Breast epithelium (tissue), 4 donors: ENCODE measurements around the gene NRDE2. TPM values are rescaled to one million over a fixed set of nuclear protein-coding genes. Genes with fewer than 3 reads are reported as not detected.

ENCODE experiments used
- DNase-seq, 2 donors: peaks; one replicate each; pipeline ENCODE4 v3.0.0-alpha.2; 2019; ENCODE audit warnings: low spot score in 2 of 2
- H3K27ac ChIP-seq, 2 donors: fragments of 200-600 bp; sonication (generic) in 1 of 2; one replicate each; pipeline ENCODE4 v1.5.1; 2016 to 2019; ENCODE audit warnings: mild to moderate bottlenecking in 1 of 2
- H3K27me3 ChIP-seq, 2 donors: fragments of 200-600 bp; sonication (generic) in 1 of 2; one replicate each; pipeline versions ENCODE4 v1.5.1 to v1.6.0; 2017 to 2019; ENCODE audit warnings: control low read depth in 1 of 2, mild to moderate bottlenecking in 1 of 2
- H3K36me3 ChIP-seq: fragments of 200-600 bp; one replicate; pipeline ENCODE4 v1.5.1; 2019
- H3K4me1 ChIP-seq, 2 donors: fragments of 200-600 bp; sonication (generic); one replicate each; pipeline ENCODE4 v1.5.1; 2016 to 2019; ENCODE audit warnings: control low read depth in 1 of 2
- H3K4me3 ChIP-seq, 3 donors: fragments of 200-600 bp; sonication (generic); 1 replicate in 2 of 3; 2 replicates in 1 of 3; pipeline ENCODE4 v1.5.1; 2016 to 2019; ENCODE audit warnings: mild to moderate bottlenecking in 3 of 3, moderate library complexity in 2 of 3
- H3K9me3 ChIP-seq, 2 donors: fragments of 200-600 bp; sonication (generic) in 1 of 2; one replicate each; pipeline ENCODE4 v1.5.1; 2016 to 2019; ENCODE audit warnings: control low read depth in 1 of 2
- CTCF ChIP-seq, 3 donors: fragments of 450-650 bp; IDR thresholded peaks; one replicate each; pipeline ENCODE4 v1.5.1; 2016 to 2017; ENCODE audit warnings: antibody characterized with exemption in 3 of 3, mild to moderate bottlenecking in 3 of 3, moderate library complexity in 3 of 3
- POLR2A ChIP-seq: fragments of 450-650 bp; IDR thresholded peaks from one replicate; pipeline ENCODE4 v1.6.1; 2016; ENCODE audit warnings: antibody characterized with exemption, mild to moderate bottlenecking, moderate library complexity
- POLR2AphosphoS5 ChIP-seq, 3 donors: sonication (generic); formaldehyde crosslinking; IDR thresholded peaks; one replicate each; pipeline ENCODE4 v1.6.1; 2017; ENCODE audit warnings: antibody characterized with exemption in 3 of 3
- intact Hi-C: fragments of 100-400 bp; cut with DNase I; formaldehyde crosslinking; loops from one replicate; pipeline ENCODE4 v1.15.1; 2023; ENCODE audit warnings: low total_unique reads
- total RNA-seq, 3 donors: library from RNA; depleted of rRNA; stranded (reverse); fragments of >200 nt; gene quantifications; one replicate each; pipeline ENCODE4 v1.1.0, GENCODE V29; 2016

NRDE2 gene
- total RNA-seq, 3 donors from 2014 or later, result 9.3 to 19.8 (median 19.7) TPM

GRCh38 chr14:90297876-90298629, 33.7 kb downstream of the NRDE2 start:
- Histone ChIP-seq H3K9me3 (no peaks in the 10 kb centered on the region), H3K36me3 (no peaks in the 10 kb centered on the region), H3K27ac (no peak overlapping the region), H3K4me1 (peaks cover 0 to 4% of the 10 kb centered on the region in 2 donors), H3K27me3 (no peaks in the 10 kb centered on the region), H3K4me3 (no peak overlapping the region)
- no peak for TF ChIP-seq POLR2AphosphoS5 (IDR thresholded peaks at IDR 0.05)
- no peak for TF ChIP-seq POLR2A
- no peak for TF ChIP-seq CTCF (IDR thresholded peaks at IDR 0.05)
- intact Hi-C loops, result no loop called here
- DNase-seq, result no peak

GRCh38 chr14:90296641-90297040, 35.1 kb downstream of the NRDE2 start:
- TF ChIP-seq CTCF (IDR thresholded peaks at IDR 0.05) (no peak), POLR2AphosphoS5 (IDR thresholded peaks at IDR 0.05) (no peak), POLR2A (no peak)
- Histone ChIP-seq H3K36me3 (peaks cover 8% of the 10 kb centered on the region), H3K4me1 (peaks cover 0 to 3% of the 10 kb centered on the region in 2 donors), H3K4me3 (no peak overlapping the region), H3K27ac (no peak overlapping the region), H3K27me3 (no peaks in the 10 kb centered on the region), H3K9me3 (no peaks in the 10 kb centered on the region)
- intact Hi-C loops, result no loop called here
- DNase-seq, result no peak

GRCh38 chr14:90295870-90296516, 35.7 kb downstream of the NRDE2 start:
- no peak for TF ChIP-seq CTCF (IDR thresholded peaks at IDR 0.05)
- H3K9me3 ChIP-seq, result no peaks in the 10 kb centered on the region
- no peak for DNase-seq
- H3K4me3 ChIP-seq, result no peak overlapping the region
- no peaks in the 10 kb centered on the region for H3K27me3 ChIP-seq
- no peaks in the 10 kb centered on the region for H3K4me1 ChIP-seq
- H3K36me3 ChIP-seq, result peaks cover 8% of the 10 kb centered on the region
- H3K27ac ChIP-seq, result no peak overlapping the region
- intact Hi-C loops, result no loop called here

GRCh38 chr14:90294872-90295271, 36.9 kb downstream of the NRDE2 start:
- H3K27ac ChIP-seq, result no peak overlapping the region
- no peak for DNase-seq
- intact Hi-C loops, result no loop called here
- H3K36me3 ChIP-seq, result peaks cover 8% of the 10 kb centered on the region
- no peak overlapping the region for H3K4me3 ChIP-seq
- TF ChIP-seq POLR2AphosphoS5 (IDR thresholded peaks at IDR 0.05) (no peak), CTCF (IDR thresholded peaks at IDR 0.05) (no peak), POLR2A (no peak)
- H3K4me1 ChIP-seq, result no peaks in the 10 kb centered on the region
- H3K27me3 ChIP-seq, result no peaks in the 10 kb centered on the region
- H3K9me3 ChIP-seq, result no peaks in the 10 kb centered on the region
